ENCODE measurements around the gene ZNF830.
A peak's percentile ranks its signal among the peaks of the same experiment; 100 is the strongest.

Gene ZNF830

GRCh38 chr17:34991606-34992005 lies 30.3 kb downstream of the ZNF830 start:
- peak; percentile 43 to 66 for DNase-seq (ENCODE audit: low read depth in 1 of 2, low spot score in 1 of 2)
- Histone ChIP-seq H3K27me3 (ENCODE audit: insufficient read depth, poor library complexity, severe bottlenecking) (no peaks in the 10 kb centered on the region), H3K4me3 (replicated peaks; ENCODE audit: insufficient read depth, low read length) (no peak overlapping the region), H3K27ac (replicated peaks) (peak overlapping the region; percentile 92)
- TF ChIP-seq SPI1 (IDR thresholded peaks at IDR 0.05; ENCODE audit: borderline replicate concordance, low read depth) (no peak), CTCF (IDR thresholded peaks at IDR 0.05; ENCODE audit: insufficient read depth, low read length) (no peak), REST (IDR thresholded peaks at IDR 0.05; ENCODE audit: insufficient replicate concordance, low read depth) (no peak), GABPA (IDR thresholded peaks at IDR 0.05; ENCODE audit: low read depth) (no peak), POLR2AphosphoS5 (IDR thresholded peaks at IDR 0.05; ENCODE audit: low read depth) (no peak)

- H3K27ac ChIP-seq (replicated peaks): peak overlapping the region; percentile 92
- TF ChIP-seq POLR2AphosphoS5 (IDR thresholded peaks at IDR 0.05; ENCODE audit: low read depth) (no peak), CTCF (IDR thresholded peaks at IDR 0.05; ENCODE audit: insufficient read depth, low read length) (no peak), SPI1 (IDR thresholded peaks at IDR 0.05; ENCODE audit: borderline replicate concordance, low read depth) (no peak), REST (IDR thresholded peaks at IDR 0.05; ENCODE audit: insufficient replicate concordance, low read depth) (no peak), GABPA (IDR thresholded peaks at IDR 0.05; ENCODE audit: low read depth) (no peak)
- no peak for DNase-seq (ENCODE audit: low read depth in 1 of 2, low spot score in 1 of 2)
- no peak overlapping the region for H3K4me3 ChIP-seq (replicated peaks; ENCODE audit: insufficient read depth, low read length)
- no peaks in the 10 kb centered on the region for H3K27me3 ChIP-seq (ENCODE audit: insufficient read depth, poor library complexity, severe bottlenecking)
These were observed 31.7 kb downstream of the ZNF830 start for GRCh38 chr17:34993031-34993430.

GRCh38 chr17:34996422-34997285 lies 35.3 kb downstream of the ZNF830 start:
- DNase-seq (ENCODE audit: low read depth in 1 of 2, low spot score in 1 of 2): peak; percentile 36 to 55
- no peak for TF ChIP-seq POLR2AphosphoS5 (IDR thresholded peaks at IDR 0.05; ENCODE audit: low read depth)
- TF ChIP-seq CTCF (IDR thresholded peaks at IDR 0.05; ENCODE audit: insufficient read depth, low read length): no peak
- TF ChIP-seq SPI1 (IDR thresholded peaks at IDR 0.05; ENCODE audit: borderline replicate concordance, low read depth): peak; percentile 80
- no peak for TF ChIP-seq REST (IDR thresholded peaks at IDR 0.05; ENCODE audit: insufficient replicate concordance, low read depth)
- no peak for TF ChIP-seq GABPA (IDR thresholded peaks at IDR 0.05; ENCODE audit: low read depth)
- no peaks in the 10 kb centered on the region for H3K27me3 ChIP-seq (ENCODE audit: insufficient read depth, poor library complexity, severe bottlenecking)
- H3K4me3 ChIP-seq (replicated peaks; ENCODE audit: insufficient read depth, low read length): no peak overlapping the region
- H3K27ac ChIP-seq (replicated peaks): peak overlapping the region; percentile 54

All from HL-60 (cell line).